ENCODE data around the gene TENM3. TPM values are rescaled to one million over a fixed set of nuclear protein-coding genes. Genes with fewer than 3 reads are reported as not detected.
"Not testable (repeated sequence)": the region's sequence is repeated elsewhere in the genome, so short reads cannot be mapped to it uniquely, and the experiment has no call there.

TENM3 gene
- total RNA-seq (ENCODE audit: insufficient read depth, low replicate concordance), result 65.5 TPM

DNA sequence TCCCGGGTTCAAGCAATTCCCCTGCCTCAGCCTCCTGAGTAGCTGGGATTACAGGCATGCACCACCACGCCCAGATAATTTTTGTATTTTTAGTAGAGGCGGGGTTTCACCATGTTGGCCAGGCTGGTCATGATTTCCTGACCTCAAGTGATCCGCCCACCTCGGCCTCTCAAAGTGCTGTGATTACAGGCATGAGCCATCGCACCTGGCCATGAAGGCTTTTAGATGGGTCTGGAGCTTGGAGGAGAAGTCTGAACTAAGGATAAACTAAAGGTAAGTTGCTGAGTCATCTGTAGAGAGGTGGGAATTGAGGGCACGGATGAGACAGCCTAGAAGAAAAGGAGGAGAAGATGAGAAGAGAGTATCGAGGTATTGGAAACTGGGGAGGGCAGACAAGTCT is at the start of gene TENM3:
Gene TENM3 (plus strand): TSS at position 199 of the 400 bp plus-strand sequence. CDS start 80,619 bp downstream, outside the sequence.
- not testable (repeated sequence) for DNase-seq (ENCODE audit: low spot score)

GRCh38 chr4:182194091-182194824 is 48.9 kb upstream of the TENM3 start:
- DNase-seq (ENCODE audit: low spot score), result peak; percentile 88

DNA sequence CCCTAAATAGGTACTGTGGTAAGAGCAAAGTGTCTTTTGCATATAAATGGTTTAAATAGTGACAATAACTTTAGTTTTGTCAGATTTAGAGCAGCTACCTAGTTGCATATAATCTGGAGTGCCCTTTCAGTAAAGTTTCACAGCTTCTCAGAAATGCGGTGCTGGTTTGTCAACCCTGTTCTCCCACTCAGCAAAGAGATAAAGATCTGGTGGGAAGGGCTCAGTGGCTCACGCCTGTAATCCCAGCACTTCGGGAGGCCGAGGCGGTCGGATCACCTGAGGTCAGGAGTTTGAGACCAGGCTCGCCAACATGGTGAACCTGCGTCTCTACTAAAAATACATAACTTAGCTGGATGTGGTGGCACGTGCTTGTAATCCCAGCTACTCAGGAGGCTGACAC is 45.6 kb upstream of the TENM3 start:
- DNase-seq (ENCODE audit: low spot score), result no peak

- no peak for DNase-seq (ENCODE audit: low spot score)
Measured at GRCh38 chr4:182201871-182202270, 41.3 kb upstream of the TENM3 start.

- no peak for DNase-seq (ENCODE audit: low spot score)
Measured at GRCh38 chr4:182202650-182203049, 40.6 kb upstream of the TENM3 start.

DNA sequence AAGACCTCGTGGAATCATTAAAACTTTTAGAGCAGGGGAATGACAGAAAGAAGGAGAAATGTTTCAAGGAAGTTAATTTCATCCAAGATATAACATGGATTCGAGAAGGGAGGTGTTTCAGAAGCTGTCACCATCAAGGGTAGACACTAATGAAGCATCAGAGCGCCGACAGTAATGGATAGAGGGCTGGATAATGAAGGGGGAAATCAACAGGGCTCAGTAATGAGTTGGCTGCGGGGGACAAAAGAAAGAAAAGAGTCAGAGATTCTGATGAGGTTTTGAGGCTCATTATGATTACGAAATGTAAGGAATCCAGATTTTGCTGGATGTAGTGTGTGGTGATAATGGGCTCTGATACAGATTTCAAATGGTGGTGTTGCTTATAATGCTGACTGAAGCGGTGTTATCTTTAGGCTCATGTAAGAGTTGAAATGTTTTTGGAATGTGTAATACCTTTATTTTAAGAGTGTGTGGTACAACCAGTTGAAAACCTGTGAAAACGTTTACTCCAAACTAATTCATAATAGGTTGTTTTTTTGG is 39.3 kb upstream of the TENM3 start:
- DNase-seq (ENCODE audit: low spot score), result no peak

GRCh38 chr4:182205306-182205705 is 37.9 kb upstream of the TENM3 start:
- no peak for DNase-seq (ENCODE audit: low spot score)

DNA sequence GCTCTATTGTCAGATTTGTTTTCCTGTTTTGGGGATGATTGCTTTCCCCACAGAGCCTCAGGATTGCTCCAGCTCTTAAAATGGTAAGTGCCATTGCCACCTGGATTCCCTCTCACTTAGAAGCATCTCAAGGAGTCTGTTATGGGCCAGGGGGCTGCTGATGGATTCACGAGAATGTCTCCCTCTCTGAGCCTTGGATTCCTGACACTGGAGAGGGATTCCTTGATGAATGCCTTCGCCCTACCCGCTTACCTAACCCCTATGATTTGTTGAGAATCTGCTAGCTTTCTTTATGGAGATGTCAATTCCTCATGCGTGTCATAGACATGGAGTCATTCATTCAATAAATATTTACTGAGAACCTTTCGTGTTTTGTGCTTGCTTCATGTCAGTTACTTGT is 36.9 kb upstream of the TENM3 start:
- DNase-seq (ENCODE audit: low spot score), result no peak

GRCh38 chr4:182206916-182207315 is 36.3 kb upstream of the TENM3 start:
- no peak for DNase-seq (ENCODE audit: low spot score)

DNA sequence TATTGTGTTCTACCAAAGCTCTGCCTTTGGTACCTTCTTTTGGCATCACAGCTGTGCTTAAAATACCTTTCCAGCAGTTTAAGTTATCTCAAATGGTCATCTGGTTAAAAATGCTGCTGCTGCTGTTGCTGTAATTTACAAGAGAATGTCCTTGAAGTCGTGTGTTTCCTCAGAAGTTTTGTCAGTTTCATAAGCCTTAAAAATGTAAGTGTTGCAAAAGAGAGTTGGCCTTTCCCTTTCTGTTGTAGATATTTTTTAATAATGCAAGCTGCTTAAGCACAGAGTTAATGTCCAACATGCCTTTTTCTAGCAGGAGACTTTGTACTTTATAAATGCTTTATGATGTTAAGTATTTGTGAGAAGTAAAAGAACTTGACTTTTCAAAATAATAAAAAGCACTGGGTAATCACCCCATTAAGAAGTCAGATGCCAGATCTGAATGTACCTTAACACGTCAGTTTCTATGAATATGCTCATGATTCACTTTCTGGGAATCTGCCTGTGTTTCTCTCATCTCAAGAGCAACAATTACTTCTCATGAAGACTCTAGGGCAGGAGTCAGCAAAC is 35.3 kb upstream of the TENM3 start:
- DNase-seq (ENCODE audit: low spot score), result peak; percentile 88

DNA sequence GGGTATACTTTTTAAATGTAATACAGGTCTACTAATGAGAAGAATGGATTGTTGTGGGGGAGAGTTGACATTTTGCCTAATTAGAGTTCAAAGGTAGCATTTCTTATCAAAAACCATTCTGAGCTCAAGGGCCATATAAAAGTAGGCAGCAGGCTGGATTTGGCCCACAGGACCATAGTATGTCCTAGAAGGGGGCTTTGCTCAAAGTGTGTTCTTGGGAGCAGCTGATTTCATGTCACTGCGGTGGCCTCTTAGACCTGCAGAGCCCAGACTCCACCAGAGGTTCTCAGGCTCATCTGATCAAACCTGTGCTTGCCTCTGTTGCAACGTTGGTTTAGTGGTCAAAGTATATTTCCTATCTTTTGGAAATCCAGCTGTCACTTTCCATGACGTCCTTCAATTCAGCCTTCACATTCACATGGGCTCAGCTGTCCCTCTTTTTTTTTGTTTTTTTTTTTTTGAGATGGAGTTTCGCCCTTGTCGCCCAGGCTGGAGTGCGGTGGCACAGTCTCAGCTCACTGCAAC is 34.6 kb upstream of the TENM3 start:
- no peak for DNase-seq (ENCODE audit: low spot score)

GRCh38 chr4:182212211-182212761 is 30.9 kb upstream of the TENM3 start:
- DNase-seq (ENCODE audit: low spot score), result peak; percentile 87

- DNase-seq (ENCODE audit: low spot score), result peak; percentile 85
Measured at GRCh38 chr4:182213004-182213403, 30.2 kb upstream of the TENM3 start.

DNA sequence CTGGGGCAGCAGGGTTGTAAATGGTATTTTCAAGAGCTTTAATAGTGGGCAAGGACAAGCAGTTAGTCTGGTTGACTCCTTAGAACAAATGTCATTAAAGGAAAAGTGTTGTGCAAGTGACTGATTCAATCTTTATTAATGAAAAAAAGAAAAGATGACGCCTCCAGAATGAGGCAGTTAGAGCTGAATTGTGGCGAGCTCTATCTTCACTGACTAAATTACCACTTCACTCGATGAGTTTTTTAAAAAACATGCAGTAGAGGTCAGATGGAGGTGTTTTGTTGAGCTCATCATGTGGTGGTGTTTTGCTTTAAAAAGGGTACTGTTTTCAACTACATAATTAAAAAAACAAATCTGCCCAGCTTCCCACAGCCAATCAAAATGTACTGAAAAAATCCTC is 28.1 kb upstream of the TENM3 start:
- no peak for DNase-seq (ENCODE audit: low spot score)

- no peak for DNase-seq (ENCODE audit: low spot score)
Measured at GRCh38 chr4:182216005-182216404, 27.2 kb upstream of the TENM3 start.

GRCh38 chr4:182219411-182220056 is 23.7 kb upstream of the TENM3 start:
- DNase-seq (ENCODE audit: low spot score), result no peak

- DNase-seq (ENCODE audit: low spot score), result no peak
Measured at GRCh38 chr4:182221987-182222386, 21.2 kb upstream of the TENM3 start.

- DNase-seq (ENCODE audit: low spot score), result no peak
Measured at GRCh38 chr4:182222766-182223165, 20.4 kb upstream of the TENM3 start.

DNA sequence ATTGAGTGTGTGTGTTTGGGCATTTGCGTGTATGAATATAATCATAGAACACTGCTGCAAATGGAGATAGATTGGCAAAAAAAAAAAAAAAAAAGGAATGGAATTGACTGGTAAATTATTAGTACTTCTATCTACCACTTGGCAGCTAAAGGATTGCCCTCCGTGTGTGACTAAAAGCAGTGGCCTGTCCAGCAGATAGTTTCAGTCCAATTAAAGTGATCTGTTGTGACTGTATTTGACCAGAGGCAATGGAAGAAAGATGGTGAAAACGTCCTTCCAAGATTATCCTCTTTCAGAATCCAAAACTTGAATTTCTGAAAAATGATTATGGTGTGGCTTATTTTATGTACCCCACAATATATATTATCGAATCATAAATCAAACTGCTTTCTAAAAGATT is 19.5 kb upstream of the TENM3 start:
- no peak for DNase-seq (ENCODE audit: low spot score)

DNA sequence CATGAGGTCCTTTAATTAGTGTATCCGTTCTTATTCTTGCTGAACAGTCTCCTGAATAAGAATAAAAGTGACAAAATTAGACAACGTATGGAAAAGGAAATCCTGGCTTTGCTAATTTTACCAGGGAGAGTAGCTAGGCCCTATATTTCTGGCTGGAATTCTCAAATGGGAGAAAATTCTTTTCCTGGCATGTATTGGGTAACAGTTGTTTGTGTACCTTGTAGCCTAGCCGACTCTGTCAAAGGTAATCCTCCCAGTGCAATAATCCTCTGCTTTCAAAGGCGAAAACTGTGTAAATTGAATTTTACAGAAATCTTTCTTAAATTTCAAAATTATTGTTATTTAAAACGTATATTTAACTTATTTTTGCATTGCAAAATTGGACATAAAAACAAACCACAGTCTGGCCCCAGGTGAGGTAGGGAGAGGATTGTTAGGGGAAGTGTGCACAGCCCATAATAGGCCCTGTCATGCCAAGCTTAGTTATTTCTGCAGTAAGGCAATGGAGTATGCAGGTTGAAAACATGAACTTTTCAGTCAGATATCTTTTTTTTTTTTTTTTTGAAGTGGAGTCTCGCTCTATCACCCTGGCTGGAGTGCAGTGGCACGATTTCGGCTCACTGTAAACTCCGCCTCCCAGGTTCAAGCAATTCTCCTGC is 18.9 kb upstream of the TENM3 start:
- no peak for DNase-seq (ENCODE audit: low spot score)

- DNase-seq (ENCODE audit: low spot score), result no peak
Measured at GRCh38 chr4:182225257-182225852, 17.8 kb upstream of the TENM3 start.

Measured in umbilical cord (tissue), 2 donors.